ENCODE measurements around the gene KAZALD1.

GRCh38 chr10:101046332-101047238 lies 15.2 kb upstream of the KAZALD1 start:
- TF ChIP-seq, protein P1, sequence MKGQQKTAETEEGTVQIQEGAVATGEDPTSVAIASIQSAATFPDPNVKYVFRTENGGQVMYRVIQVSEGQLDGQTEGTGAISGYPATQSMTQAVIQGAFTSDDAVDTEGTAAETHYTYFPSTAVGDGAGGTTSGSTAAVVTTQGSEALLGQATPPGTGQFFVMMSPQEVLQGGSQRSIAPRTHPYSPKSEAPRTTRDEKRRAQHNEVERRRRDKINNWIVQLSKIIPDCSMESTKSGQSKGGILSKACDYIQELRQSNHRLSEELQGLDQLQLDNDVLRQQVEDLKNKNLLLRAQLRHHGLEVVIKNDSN (IDR thresholded peaks at IDR 0.05), result no peak
- TF ChIP-seq NFIC (IDR thresholded peaks at IDR 0.05), result no peak
- no peak for TF ChIP-seq TAF1 (IDR thresholded peaks at IDR 0.05; ENCODE audit: low read depth)
- TF ChIP-seq RAD21 (IDR thresholded peaks at IDR 0.05; ENCODE audit: low read depth), result no peak
- no peak for TF ChIP-seq EP300 (IDR thresholded peaks at IDR 0.05; ENCODE audit: borderline replicate concordance)
- TF ChIP-seq CEBPB (IDR thresholded peaks at IDR 0.05), result no peak
- TF ChIP-seq ZBTB7A (IDR thresholded peaks at IDR 0.05; ENCODE audit: low read depth), result no peak
- no peak for TF ChIP-seq FOXM1 (IDR thresholded peaks at IDR 0.05; ENCODE audit: borderline replicate concordance, low read depth)
- no peak for TF ChIP-seq TCF12 (IDR thresholded peaks at IDR 0.05; ENCODE audit: low read depth)
- TF ChIP-seq CREB1 (IDR thresholded peaks at IDR 0.05; ENCODE audit: low read depth), result no peak
- no peak for TF ChIP-seq TEAD4 (IDR thresholded peaks at IDR 0.05)
- TF ChIP-seq MAX (IDR thresholded peaks at IDR 0.05), result no peak

All from Ishikawa (cell line).